ENCODE data around the gene SMAGP.
"Not testable (repeated sequence)": the region's sequence is repeated elsewhere in the genome, so short reads cannot be mapped to it uniquely, and the experiment has no call there.

Gene SMAGP

DNA sequence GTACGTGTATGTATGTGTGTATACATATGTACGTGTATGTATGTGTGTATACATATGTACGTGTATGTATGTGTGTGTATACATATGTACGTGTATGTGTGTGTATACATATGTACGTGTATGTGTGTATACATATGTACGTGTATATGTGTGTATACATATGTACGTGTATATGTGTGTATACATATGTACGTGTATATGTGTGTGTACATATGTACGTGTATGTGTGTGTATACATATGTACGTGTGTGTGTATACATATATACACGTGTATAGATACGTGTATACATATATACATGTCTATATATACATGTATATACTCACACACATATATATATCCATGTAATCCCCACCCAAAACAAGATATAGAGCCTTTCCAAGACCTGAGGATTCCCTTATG is 50.4 kb downstream of the SMAGP start:
- not testable (repeated sequence) for DNase-seq

DNA sequence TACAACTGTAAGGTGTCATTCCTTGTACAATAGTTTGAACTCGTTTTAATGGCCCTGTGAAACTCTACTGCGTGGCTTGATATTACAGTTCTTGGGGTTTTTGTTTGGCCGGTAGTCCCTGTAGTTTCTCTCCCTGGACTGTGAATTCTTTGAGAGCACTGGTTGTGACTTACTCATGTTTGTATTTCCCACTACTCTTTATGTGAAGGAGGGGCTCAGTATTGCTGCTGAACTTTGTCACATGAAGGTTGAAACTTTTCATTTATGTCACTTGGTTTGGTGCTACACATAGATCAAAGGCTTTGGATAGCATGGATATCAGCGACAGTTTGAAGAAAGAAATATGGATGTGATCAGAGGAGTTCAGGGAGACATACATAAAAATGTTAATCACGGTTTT is 50.9 kb downstream of the SMAGP start:
- DNase-seq, result no peak

GRCh38 chr12:51218607-51219161 is 51.5 kb downstream of the SMAGP start:
- no peak for DNase-seq

- DNase-seq, result peak; percentile 68
Observed at GRCh38 chr12:51217968-51218606, 52.1 kb downstream of the SMAGP start, which contains the start of gene POU6F1. Gene POU6F1, minus strand, starts transcription at chr12:51218062. Its CDS starts 11,226 bp downstream, at chr12:51206836.

- DNase-seq, result peak; percentile 50
Observed at GRCh38 chr12:51217133-51217967, 52.9 kb downstream of the SMAGP start.

- DNase-seq, result no peak
Observed at GRCh38 chr12:51216642-51217041, 53.6 kb downstream of the SMAGP start.

DNA sequence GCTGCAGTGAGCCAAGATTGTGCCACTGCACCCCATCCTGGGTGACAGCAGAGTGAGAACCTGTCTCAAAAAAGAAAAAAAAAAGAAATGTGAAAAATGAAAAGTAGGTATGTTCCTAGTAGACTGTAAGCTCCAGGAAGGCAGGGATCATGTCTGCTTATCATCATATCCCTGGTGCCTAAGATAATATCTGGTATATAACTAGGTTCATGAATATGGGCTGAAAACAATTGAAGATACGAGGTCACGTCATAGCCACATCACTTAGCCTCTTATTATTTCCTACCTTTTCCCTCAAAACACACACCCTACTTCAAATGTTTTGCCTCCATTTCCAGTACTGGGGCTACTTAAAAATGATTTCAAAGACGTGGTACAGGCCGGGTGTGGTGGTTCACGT is 55.3 kb downstream of the SMAGP start:
- no peak for DNase-seq

DNA sequence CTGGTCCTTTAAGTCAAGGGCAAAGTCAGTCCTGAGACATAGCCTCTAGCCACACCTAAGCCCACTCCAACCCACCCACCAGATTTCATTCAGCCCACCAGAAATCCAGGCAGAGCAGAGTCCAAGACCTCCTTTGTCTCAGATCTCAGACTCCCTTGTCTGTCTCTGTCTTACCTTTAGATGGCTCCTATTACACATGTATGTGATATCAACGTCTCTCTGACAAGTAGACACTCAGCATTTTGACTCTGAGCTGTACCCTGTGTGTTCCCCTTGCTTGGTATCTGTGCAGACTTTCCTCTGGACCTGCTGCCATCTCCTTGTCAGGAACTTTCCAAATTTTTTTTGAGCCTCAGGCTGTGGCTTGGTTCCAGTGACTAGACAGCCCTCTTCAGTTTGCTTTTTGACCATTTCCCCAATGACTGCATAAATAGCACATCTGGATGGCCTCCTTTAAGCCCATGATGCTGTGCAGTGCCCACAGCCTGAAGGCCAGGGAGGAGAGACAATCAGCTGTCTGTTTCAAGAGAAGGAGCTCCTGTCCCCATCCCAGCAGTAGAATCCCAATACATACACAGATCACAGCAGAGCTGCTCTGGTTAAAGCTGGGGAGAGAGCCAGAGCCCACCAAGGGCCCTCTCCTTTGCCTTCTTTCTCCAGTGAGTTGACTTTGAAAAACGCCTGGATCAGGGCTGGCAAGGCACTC is 59.4 kb downstream of the SMAGP start:
- DNase-seq, result no peak

- no peak for DNase-seq
Observed at GRCh38 chr12:51209259-51209658, 61.0 kb downstream of the SMAGP start.

DNA sequence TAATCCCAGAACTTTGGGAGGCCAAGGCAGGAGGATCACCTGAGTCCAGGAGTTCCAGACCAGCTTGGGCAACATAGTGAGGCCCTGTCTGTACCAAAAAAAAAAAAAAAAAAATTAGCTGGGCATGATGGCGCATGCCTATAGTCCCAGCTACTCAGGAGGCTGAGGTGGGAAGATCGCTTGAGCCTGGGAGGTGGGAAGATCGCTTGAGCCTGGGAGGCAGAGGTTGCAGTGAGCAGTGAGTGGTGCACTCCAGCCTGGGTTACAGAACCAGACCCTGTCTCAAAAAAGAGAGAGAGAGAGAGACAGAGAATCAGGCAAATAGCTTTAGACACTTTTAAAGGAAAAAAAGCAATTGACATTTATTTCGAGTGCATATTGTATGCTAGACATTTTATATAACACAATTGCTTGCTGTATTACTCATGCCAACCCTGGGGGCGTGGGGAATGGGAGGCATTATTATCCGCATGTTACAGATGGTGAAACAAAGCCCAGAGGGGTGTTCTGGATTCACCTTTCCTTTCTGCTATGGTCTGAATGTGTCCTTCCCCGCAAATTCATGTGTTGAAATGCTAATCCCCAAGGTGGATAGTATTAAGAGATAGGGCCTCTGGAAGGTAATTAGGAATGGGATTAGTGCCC is 62.1 kb downstream of the SMAGP start:
- DNase-seq, result no peak

DNA sequence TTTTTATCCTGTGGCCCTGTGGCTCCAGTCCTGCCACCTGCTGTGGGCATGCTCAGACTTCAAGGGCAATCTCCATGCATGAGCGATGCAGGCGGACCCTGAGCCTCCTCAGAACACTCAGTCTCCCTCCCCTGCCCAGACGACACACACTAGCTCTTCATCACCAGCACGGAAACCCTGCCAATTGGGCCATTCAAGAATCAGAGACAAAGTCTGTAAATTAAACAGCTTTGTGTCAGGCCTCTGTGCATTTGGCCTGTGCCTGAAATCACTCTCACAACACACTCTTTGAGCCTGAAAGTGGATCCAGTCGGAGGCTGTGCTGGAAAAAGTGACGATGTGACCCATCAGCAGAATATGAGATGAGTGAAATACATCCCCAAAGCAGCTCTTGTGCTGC is 64.9 kb downstream of the SMAGP start:
- no peak for DNase-seq

DNA sequence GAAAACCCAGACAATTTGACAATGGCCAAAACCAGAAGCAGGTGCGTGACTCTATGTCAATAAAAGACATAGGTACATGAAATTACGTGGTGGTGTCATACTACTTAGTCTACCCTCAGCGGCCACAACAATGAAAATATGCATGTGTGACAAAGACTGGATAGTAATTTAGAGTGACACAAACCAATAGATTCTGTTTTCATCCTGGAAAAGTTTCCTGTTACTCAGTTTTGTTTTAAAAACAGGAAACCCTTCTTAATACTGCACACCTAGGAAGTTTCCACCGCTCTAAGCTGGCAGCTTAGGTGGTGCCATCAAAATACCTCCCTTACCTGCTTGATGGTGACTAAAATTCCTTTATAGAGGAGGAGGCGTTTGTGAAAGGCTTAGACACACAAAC is 67.5 kb downstream of the SMAGP start:
- DNase-seq, result no peak

DNA sequence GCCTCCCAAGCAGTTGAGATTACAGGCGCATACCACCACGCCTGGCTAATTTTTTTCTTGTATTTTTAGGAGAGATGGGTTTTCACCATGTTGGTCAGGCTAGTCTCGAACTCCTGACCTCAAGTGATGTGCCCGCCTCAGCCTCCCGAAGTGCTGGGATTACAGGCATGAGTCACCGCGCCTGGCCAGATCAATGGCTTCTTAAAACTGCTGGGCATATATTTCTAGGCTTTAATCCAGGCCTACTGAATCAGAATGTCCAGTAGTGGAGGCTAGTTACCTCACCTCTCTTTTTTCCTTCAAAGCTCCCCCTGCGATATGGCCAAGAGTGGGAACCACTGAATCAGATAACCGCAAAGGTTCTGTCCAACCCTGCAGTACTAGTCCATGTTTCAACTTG is 69.4 kb downstream of the SMAGP start:
- DNase-seq, result no peak

- no peak for DNase-seq
Observed at GRCh38 chr12:51200156-51200555, 70.1 kb downstream of the SMAGP start.

DNA sequence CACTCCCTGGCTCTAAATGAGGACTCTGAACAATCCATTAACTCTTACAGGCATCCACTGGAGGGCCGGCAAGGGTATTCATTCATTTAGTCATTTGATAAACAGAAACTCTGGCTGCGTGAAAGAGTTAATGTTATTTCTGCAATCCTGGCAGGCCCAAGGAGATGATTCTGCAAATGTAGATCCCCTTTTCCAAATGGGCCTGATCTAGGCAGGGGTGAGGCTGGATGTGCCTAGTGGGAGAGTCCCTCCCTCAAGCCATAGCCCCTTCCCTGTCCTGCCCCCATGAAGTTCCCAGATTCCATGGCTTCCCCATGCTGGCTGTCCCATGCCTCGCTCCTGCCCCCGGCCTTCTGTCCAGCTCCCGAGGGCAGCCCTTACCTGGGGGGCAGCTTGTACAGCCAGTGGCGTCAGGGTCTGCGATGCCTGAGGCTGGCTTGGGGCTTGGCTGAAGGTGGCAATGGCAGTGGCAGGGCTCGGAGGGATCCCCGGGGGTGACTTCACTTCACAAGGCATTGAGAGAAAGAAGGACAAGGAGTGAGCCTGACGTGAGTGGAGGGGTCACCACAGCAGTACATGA is 70.8 kb downstream of the SMAGP start:
- no peak for DNase-seq

DNA sequence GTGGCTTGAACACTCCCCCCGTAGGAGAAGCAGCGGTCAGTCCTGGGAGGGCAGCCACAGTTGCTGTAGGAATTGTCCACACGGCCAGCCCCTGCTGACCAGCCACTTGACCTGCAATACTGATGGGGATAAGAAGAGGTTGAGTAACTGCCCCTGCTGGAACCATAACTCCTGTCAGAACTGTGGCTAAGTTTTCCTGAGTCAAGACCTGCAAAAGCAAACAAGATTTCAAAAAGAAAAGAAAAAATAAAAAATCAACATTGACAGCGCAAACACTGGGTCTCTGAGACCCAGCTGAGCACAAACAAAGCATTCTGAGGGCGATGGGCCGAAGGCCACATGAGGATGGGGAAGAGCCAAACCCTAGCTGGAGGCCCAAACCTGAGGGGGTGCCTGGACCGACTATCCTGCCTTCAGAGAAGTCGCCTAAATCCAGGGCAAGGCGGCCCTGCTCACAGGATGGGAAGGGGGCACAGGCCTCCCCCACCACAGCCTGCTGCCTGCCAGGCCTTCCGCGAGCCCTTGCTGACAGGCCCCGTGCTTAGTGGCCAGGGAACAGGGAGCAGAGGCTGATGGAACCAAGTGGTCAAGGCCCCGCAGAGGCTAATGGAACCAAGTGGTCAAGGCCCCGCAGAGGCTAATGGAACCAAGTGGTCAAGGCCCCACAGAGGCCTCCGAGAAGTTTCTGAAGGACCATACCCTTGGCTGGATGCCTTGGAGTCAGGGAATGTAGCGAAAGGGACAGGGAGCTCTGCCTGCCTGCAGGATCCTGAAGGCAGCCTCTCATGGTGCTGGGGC is 71.4 kb downstream of the SMAGP start:
- DNase-seq, result no peak

DNA sequence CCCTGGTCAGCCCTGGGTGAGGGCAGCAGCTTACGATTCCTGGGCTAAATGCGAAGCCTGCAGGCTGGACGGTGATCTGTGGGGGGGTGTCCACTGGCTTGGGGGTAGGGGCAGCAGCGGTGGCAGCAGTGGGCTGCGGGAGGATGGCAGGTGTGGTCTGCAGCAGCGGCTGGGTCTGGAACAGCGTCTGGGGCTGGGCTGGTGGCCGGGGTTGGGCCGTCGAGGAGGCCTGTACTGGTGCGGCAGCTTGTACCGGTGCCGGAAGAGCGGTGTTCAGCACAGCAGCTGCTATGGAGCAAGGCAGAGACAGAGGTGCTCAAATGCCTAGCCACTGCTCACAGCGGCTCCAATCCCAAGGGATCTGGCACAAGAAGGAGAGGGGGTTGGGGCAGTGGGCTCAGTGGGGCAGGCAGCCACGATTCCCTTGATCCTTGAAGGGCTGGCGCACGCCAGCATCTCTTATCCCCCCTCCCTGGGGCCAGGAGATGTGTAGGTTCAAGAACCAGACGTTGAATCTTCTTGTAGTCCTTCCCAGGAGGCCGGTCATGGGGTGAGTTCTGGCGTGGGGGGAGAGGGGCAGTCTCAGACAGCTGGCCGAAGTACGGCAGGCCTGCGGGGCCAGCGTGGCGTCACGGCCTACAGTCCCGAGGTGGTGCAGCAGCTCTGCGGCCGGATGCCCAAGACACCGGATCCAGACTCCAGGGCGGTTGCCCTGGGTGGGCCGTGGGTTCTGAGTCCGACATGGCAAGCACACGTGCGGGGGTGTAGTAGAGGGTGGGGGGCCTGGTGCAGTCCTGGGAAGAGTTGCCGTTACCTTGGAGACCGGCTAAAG is 72.3 kb downstream of the SMAGP start:
- DNase-seq, result no peak

- DNase-seq, result no peak
Observed at GRCh38 chr12:51196547-51196946, 73.7 kb downstream of the SMAGP start.

DNA sequence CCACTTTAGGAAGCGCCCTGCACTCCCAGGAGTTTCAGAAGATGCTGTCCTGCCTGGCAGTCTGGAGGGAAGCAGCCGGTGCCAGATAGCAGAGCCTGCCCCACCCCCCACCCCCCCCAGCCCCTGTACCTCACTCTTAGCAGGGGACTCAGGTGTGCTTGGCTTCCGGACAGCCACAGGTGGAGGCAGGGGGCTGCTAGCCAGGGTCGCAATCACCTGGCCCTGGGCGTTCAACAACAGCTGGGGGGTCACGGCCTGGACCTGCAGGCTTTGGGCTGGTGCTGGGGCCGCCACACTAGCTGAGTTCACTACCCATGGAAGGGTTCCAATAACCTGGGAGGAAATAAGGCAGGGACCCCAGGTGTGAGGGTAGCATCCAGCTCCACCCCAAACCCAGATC is 74.4 kb downstream of the SMAGP start:
- no peak for DNase-seq

Data from stimulated activated CD4-positive, alpha-beta T cell treated with anti-CD3 and anti-CD28 coated beads, Interleukin-4, amount 100 ng/mL, for 1 hour (primary cell).